ENCODE data around the gene RPS29. TPM values are rescaled to one million over a fixed set of nuclear protein-coding genes. Genes with fewer than 3 reads are reported as not detected.
"Not testable (repeated sequence)": the region's sequence is repeated elsewhere in the genome, so short reads cannot be mapped to it uniquely, and the experiment has no call there.

The RPS29 gene
- total RNA-seq, 1 donor from 2014 or later = 1,393 TPM

DNA sequence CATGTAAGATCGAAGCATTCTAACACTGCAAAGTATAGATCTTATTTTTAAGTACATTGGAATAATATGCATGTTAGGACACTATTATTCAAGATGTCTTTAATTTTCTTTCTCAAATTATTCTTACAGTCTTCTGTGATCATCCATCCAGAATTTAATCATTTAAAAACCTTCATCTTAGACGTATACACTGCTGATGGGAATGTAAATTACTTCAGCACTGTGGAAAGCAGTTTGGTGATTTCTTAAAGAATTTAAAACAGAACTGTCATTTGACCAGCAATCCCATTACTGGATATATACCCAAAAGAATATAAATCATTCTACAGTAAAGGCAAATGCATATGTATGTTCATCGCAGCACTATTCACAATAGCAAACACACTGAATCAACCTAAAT, 3.2 kb upstream of the RPS29 start:
- Mint-ChIP-seq H3K4me3 (peak overlapping the region; percentile 4), H3K36me3 (ENCODE audit: low read depth) (peaks cover 10% of the 10 kb centered on the region), H3K9me3 (no peaks in the 10 kb centered on the region), H3K27me3 (ENCODE audit: low read depth) (peaks cover 13% of the 10 kb centered on the region), H3K4me1 (peaks cover 25% of the 10 kb centered on the region), H3K27ac (ENCODE audit: unreplicated experiment) (no peak overlapping the region)
- TF ChIP-seq, protein P1, sequence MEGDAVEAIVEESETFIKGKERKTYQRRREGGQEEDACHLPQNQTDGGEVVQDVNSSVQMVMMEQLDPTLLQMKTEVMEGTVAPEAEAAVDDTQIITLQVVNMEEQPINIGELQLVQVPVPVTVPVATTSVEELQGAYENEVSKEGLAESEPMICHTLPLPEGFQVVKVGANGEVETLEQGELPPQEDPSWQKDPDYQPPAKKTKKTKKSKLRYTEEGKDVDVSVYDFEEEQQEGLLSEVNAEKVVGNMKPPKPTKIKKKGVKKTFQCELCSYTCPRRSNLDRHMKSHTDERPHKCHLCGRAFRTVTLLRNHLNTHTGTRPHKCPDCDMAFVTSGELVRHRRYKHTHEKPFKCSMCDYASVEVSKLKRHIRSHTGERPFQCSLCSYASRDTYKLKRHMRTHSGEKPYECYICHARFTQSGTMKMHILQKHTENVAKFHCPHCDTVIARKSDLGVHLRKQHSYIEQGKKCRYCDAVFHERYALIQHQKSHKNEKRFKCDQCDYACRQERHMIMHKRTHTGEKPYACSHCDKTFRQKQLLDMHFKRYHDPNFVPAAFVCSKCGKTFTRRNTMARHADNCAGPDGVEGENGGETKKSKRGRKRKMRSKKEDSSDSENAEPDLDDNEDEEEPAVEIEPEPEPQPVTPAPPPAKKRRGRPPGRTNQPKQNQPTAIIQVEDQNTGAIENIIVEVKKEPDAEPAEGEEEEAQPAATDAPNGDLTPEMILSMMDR (conservative IDR thresholded peaks at IDR 0.05) = no peak
- no peak for DNase-seq (ENCODE audit: low read depth, low spot score)

DNA sequence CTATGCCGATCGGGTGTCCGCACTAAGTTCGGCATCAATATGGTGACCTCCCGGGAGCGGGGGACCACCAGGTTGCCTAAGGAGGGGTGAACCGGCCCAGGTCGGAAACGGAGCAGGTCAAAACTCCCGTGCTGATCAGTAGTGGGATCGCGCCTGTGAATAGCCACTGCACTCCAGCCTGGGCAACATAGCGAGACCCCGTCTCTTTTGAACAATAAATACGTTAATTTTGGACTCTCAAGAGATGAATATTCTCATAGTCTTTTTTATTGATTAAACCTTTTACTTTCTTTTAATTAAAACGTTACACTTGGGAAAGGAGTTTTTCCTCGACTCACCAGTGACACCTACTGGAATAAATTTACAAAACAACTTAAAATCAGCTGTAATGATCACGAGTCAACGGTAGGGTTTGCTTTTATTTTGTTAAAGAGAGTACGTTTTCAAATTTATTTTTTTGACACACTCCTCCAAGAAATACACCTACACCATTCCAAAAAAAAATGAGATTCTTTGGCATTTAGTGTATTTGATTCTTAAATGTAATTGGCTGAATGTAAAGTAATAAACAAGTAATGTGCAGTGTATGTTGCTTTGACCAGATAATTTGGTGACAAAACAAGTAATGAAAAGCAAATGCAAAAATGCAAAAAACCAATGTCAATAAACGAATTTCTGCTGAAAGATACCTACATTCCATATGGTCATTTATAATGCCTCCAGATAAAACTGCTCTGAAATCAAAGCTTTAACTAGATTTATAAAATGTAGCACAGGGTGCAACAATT, 687 bp upstream of the RPS29 start:
- Mint-ChIP-seq H3K4me1 (peaks cover 44% of the 10 kb centered on the region), H3K4me3 (peak overlapping the region; percentile 99), H3K27me3 (ENCODE audit: low read depth) (peaks cover 13% of the 10 kb centered on the region), H3K9me3 (no peaks in the 10 kb centered on the region), H3K27ac (ENCODE audit: unreplicated experiment) (peak overlapping the region; percentile 100), H3K36me3 (ENCODE audit: low read depth) (peaks cover 25% of the 10 kb centered on the region)
- TF ChIP-seq, protein P1 (conservative IDR thresholded peaks at IDR 0.05) = peak; percentile 97
- DNase-seq (ENCODE audit: low read depth, low spot score) = peak; percentile 48

DNA sequence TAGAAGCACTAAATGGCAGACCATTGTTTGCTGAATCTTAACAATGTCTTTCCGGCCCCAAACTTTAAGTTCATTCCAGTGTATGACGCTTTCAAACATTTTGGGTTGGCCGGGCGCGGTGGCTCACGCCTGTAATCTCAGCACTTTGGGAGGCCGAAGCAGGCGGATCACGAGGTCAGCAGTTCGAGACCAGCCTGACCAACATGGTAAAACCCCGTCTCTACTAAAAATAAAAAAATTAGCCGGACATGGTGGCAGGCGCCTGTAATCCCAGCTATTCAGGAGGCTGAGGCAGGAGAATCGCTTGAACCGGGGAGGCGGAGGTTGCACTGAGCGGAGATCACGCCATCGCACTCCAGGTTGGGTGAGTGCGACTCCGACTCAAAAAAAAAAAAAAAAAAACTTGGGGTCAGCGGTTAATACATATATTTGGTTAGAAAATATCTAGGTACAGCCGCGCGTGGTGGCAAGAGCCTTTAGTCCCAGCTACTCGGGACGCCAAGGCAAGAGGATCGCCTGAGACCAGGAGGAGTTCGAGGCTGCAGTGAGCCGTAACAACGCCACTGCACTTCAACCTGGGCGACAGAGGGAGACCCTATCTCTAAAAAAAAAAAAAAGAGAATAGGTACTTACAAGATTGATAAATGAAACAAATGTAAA, 1.1 kb downstream of the RPS29 start:
- Mint-ChIP-seq H3K27me3 (ENCODE audit: low read depth) (peaks cover 13% of the 10 kb centered on the region), H3K4me1 (peaks cover 48% of the 10 kb centered on the region), H3K36me3 (ENCODE audit: low read depth) (peaks cover 28% of the 10 kb centered on the region), H3K27ac (ENCODE audit: unreplicated experiment) (peak overlapping the region; percentile 100), H3K4me3 (peak overlapping the region; percentile 99)
- not testable (repeated sequence) for H3K9me3 Mint-ChIP-seq; DNase-seq (ENCODE audit: low read depth, low spot score)

GRCh38 chr14:49584058-49584457, 2.1 kb downstream of the RPS29 start:
- Mint-ChIP-seq H3K9me3 (no peaks in the 10 kb centered on the region), H3K27ac (ENCODE audit: unreplicated experiment) (peak overlapping the region; percentile 52), H3K4me3 (peak overlapping the region; percentile 99), H3K36me3 (ENCODE audit: low read depth) (peaks cover 30% of the 10 kb centered on the region), H3K4me1 (peaks cover 48% of the 10 kb centered on the region), H3K27me3 (ENCODE audit: low read depth) (peaks cover 13% of the 10 kb centered on the region)
- TF ChIP-seq, protein P1 (conservative IDR thresholded peaks at IDR 0.05) = no peak
- DNase-seq (ENCODE audit: low read depth, low spot score) = no peak

- Mint-ChIP-seq H3K27me3 (ENCODE audit: low read depth) (peaks cover 13% of the 10 kb centered on the region), H3K4me1 (peaks cover 48% of the 10 kb centered on the region), H3K9me3 (no peaks in the 10 kb centered on the region), H3K36me3 (ENCODE audit: low read depth) (peaks cover 30% of the 10 kb centered on the region), H3K4me3 (peak overlapping the region; percentile 99), H3K27ac (ENCODE audit: unreplicated experiment) (peak overlapping the region; percentile 52)
- no peak for DNase-seq (ENCODE audit: low read depth, low spot score)
- TF ChIP-seq, protein P1 (conservative IDR thresholded peaks at IDR 0.05) = no peak
Measured at GRCh38 chr14:49583629-49584028, 2.6 kb downstream of the RPS29 start.
